ENCODE data around the gene SH3RF3. TPM values are rescaled to one million over a fixed set of nuclear protein-coding genes. Genes with fewer than 3 reads are reported as not detected.

Gene SH3RF3
- total and polyA plus RNA-seq, 9 of the 15 experiments (the other 6 are each of a cell fraction or from before 2014, with no cell fraction given): 0.02 TPM; not detected in 8

DNA sequence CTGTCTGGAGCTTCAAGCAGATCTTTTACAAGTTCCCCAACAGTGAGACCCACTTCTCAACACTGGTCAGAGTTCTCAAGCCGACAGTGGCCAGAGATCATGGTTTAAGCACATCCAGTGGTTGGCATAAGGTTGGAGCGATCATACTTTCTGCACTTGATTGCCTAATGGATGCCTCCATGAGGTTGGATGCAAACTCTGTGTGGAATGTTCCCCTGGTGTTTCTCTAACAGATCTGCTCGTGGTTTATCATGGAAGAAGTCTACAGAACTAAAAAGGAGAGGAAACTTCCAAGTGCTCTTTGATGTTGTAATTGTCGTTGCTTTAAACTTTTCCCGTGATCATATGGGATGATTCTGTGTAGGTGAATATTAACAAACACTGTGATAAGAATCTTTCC, 60.7 kb downstream of the SH3RF3 start (continued):
- TF ChIP-seq, protein P1, sequence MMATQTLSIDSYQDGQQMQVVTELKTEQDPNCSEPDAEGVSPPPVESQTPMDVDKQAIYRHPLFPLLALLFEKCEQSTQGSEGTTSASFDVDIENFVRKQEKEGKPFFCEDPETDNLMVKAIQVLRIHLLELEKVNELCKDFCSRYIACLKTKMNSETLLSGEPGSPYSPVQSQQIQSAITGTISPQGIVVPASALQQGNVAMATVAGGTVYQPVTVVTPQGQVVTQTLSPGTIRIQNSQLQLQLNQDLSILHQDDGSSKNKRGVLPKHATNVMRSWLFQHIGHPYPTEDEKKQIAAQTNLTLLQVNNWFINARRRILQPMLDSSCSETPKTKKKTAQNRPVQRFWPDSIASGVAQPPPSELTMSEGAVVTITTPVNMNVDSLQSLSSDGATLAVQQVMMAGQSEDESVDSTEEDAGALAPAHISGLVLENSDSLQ (IDR thresholded peaks at IDR 0.05): no peak
- no peak for TF ChIP-seq ZNF785 (CRISPR knock-in tag; IDR thresholded peaks at IDR 0.05)
- TF ChIP-seq BACH1 (tag; IDR thresholded peaks at IDR 0.05): no peak

DNA sequence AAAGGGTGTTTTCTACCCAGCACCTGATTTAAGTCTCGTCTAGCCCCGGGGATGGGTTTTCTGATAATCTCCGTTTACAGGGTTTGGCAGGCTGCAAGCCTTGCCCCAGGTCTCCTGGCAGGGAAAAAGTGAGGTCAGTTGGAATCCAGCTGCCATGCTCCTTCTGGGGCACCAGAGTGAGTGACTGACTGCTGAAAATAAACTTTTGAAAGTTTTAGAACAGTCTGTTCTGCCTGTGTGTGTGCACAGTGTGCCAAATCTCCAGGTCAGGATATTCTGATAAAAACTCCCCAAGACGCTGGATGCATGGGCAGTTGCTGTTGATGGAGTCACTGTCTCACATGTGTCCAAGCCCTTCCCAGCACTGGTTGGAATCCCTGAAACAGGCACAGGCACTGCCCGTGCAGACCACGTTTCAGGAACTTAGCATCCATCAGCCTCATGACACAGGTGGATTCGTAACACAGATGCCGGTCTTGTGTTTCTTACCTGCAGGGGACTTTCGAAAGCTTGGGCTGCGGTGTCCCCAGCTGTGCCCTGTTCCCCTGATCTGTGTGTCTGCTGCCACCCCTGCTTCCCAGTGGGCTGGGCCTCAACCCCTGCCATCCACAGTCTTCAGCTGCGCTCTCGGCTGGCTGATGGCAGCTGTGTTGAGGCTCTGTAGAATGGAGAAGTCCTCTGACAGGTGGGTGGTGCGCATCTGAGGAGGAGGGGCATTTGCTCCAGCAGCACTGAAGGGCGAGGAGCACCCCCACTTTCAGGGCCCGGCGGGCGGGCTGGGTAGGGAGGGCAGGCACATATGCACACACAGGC, 65.0 kb downstream of the SH3RF3 start:
- Histone ChIP-seq H2AFZ (ENCODE audit: low read depth, low read length) (no peak overlapping the region), H3K27ac (ENCODE audit: extremely low read depth, low read depth, low read length) (no peak overlapping the region), H3K36me3 (ENCODE audit: control insufficient read depth, insufficient read depth, low read length) (no peaks in the 10 kb centered on the region), H3K4me1 (replicated peaks in 1 of 2; ENCODE audit: control insufficient read depth in 2 of 2, insufficient read depth in 2 of 2, low read length in 2 of 2) (no peaks in the 10 kb centered on the region), H3K4me3 (no peak overlapping the region), H4K20me1 (replicated peaks; ENCODE audit: control insufficient read depth, insufficient read depth, low read length) (0 out of 2 replicates have a peak, but pooled peaks cover 5% of the 10 kb centered on the region), H3K79me2 (ENCODE audit: control insufficient read depth, insufficient read depth, low read length) (no peaks in the 10 kb centered on the region), H3K9me1 (ENCODE audit: control insufficient read depth, insufficient read depth, low read length) (no peaks in the 10 kb centered on the region), H3K4me2 (ENCODE audit: insufficient read depth, low read length) (no peak overlapping the region), H3K9me3 (replicated peaks; ENCODE audit: control insufficient read depth, insufficient read depth, low read depth, low read length) (no peaks in the 10 kb centered on the region), H3K9ac (ENCODE audit: insufficient read depth in 1 of 2, low read depth in 2 of 2, low read length in 2 of 2) (no peak overlapping the region), H3K27me3 (ENCODE audit: control insufficient read depth in 2 of 2, insufficient read depth in 2 of 2, low read length in 2 of 2) (peaks cover 11 to 58% of the 10 kb centered on the region in 2 experiments; a peak in 4 of 5 replicates)
- ChIA-PET CTCF (ENCODE audit: low intra/inter-chr PET ratio) (no interaction called here), POLR2A (interaction anchor here (0.6 to 1.0 kb wide), 2 partner anchors 11 to 558 kb away, joined by 3 read pairs; no protein-coding TSS in a partner anchor)
- in situ Hi-C loops (cut with MboI): no loop called here
- ATAC-seq (no peak), FAIRE-seq (no peak), DNase-seq (ENCODE audit: extremely low read depth in 1 of 4, low spot score in 3 of 4) (no peak)
- intact Hi-C loops (cut with micrococcal nuclease): no loop called here
- BruUV-seq (replicated peaks): no TSS peak
- WGBS (ENCODE audit: insufficient coverage, low coverage, missing lambda C conversion rate): 4% methylated on average over 17 of the region's 17 CpGs
- TF ChIP-seq CBX3 (IDR thresholded peaks at IDR 0.05; ENCODE audit: borderline replicate concordance in 1 of 2, low read length in 2 of 2): no peak
- TF ChIP-seq SETDB1 (IDR thresholded peaks at IDR 0.05; ENCODE audit: low read length): no peak
- TF ChIP-seq ARHGAP35 (IDR thresholded peaks at IDR 0.05; ENCODE audit: partially characterized antibody): no peak
- no peak for TF ChIP-seq MYNN (IDR thresholded peaks at IDR 0.05)
- no peak for TF ChIP-seq MYNN (CRISPR knock-in tag; IDR thresholded peaks at IDR 0.05)
- TF ChIP-seq NUFIP1 (IDR thresholded peaks at IDR 0.05; ENCODE audit: partially characterized antibody): no peak
- no peak for TF ChIP-seq ELF4 (CRISPR knock-in tag; IDR thresholded peaks at IDR 0.05)
- TF ChIP-seq NELFE (IDR thresholded peaks at IDR 0.05; ENCODE audit: insufficient read depth, insufficient read length): no peak
- TF ChIP-seq BRCA1 (IDR thresholded peaks at IDR 0.05): no peak
- TF ChIP-seq BRCA1 (CRISPR knock-in tag; IDR thresholded peaks at IDR 0.05): no peak
- TF ChIP-seq PTTG1 (tag; IDR thresholded peaks at IDR 0.05; ENCODE audit: low read depth): no peak
- TF ChIP-seq, protein P2, sequence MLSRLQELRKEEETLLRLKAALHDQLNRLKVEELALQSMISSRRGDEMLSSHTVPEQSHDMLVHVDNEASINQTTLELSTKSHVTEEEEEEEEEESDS (CRISPR knock-in tag; IDR thresholded peaks at IDR 0.05): no peak
- TF ChIP-seq ZNF436 (CRISPR knock-in tag; IDR thresholded peaks at IDR 0.05): no peak
- no peak for TF ChIP-seq TAF1 (IDR thresholded peaks at IDR 0.05; ENCODE audit: control insufficient read depth, extremely low read depth, insufficient read depth, low read length, severe bottlenecking)
- TF ChIP-seq MEF2A (IDR thresholded peaks at IDR 0.05; ENCODE audit: control insufficient read depth, low read depth, low read length): no peak
